Natural killer cell (primary cell): ENCODE measurements around the gene HS3ST4. TPM values are rescaled to one million over a fixed set of nuclear protein-coding genes. Genes with fewer than 3 reads are reported as not detected.

Experiments used
- ATAC-seq, 3 donors: fragments of 150-1000 bp in 2 of 3; fragments of 200-7000 bp in 1 of 3; cut with Tn5 transposase; 1 replicate in 1 of 3; 2 replicates in 2 of 3; pipeline ENCODE4 v1.10.0; 2021; ENCODE audit warnings: mild to moderate bottlenecking in 2 of 3, moderate library complexity in 2 of 3
- DNase-seq, 2 donors: peaks; one replicate each; pipeline versions ENCODE4 v3.0.0 to v3.0.0-alpha.2; 2013 to 2021; ENCODE audit warnings: mixed read lengths in 1 of 2
- H3K27ac ChIP-seq: one replicate; pipeline ENCODE4 v1.5.1; 2013; ENCODE audit warnings: mild to moderate bottlenecking, low read length
- H3K27me3 ChIP-seq: one replicate; pipeline ENCODE4 v1.6.1; 2013; ENCODE audit warnings: low read length; ENCODE audit not compliant: control insufficient read depth, insufficient read depth
- H3K36me3 ChIP-seq: one replicate; pipeline ENCODE4 v1.6.1; 2013; ENCODE audit warnings: low read length; ENCODE audit not compliant: control insufficient read depth, insufficient read depth
- H3K4me1 ChIP-seq: one replicate; pipeline ENCODE4 v1.6.1; 2013; ENCODE audit warnings: low read length; ENCODE audit not compliant: control insufficient read depth, insufficient read depth
- H3K4me3 ChIP-seq: one replicate; pipeline ENCODE4 v1.5.1; 2013; ENCODE audit warnings: low read length
- H3K9me3 ChIP-seq: one replicate; pipeline ENCODE4 v1.6.1; 2013; ENCODE audit warnings: low read length; ENCODE audit not compliant: control insufficient read depth, insufficient read depth
- H3K27ac Mint-ChIP-seq, 2 donors: one replicate each; pipeline ENCODE4 v1.8.0; 2022; ENCODE audit warnings: mild to moderate bottlenecking in 2 of 2, mixed read lengths in 2 of 2, moderate library complexity in 1 of 2
- H3K27me3 Mint-ChIP-seq, 2 donors: one replicate each; pipeline ENCODE4 v1.8.0; 2022; ENCODE audit warnings: low read depth in 2 of 2, mixed read lengths in 2 of 2
- H3K36me3 Mint-ChIP-seq: one replicate; pipeline ENCODE4 v1.8.0; 2022; ENCODE audit warnings: mixed read lengths
- H3K4me1 Mint-ChIP-seq, 2 donors: one replicate each; pipeline ENCODE4 v1.8.0; 2022; ENCODE audit warnings: mixed read lengths in 2 of 2
- H3K4me3 Mint-ChIP-seq: one replicate; pipeline ENCODE4 v1.8.0; 2022; ENCODE audit warnings: mild to moderate bottlenecking, moderate library complexity, mixed read lengths
- H3K9me3 Mint-ChIP-seq, 2 donors: one replicate each; pipeline ENCODE4 v1.8.0; 2022; ENCODE audit warnings: mixed read lengths in 2 of 2
- WGBS: methylation state at CpG from one replicate; pipeline ENCODE4 v1.1.7; 2013; ENCODE audit warnings: missing lambda C conversion rate; ENCODE audit not compliant: insufficient coverage; 5-methylcytosine and 5-hydroxymethylcytosine counted together
- intact Hi-C: fragments of 100-400 bp; cut with micrococcal nuclease; formaldehyde crosslinking; loops from one replicate; pipeline ENCODE4 v1.14.2; 2022
- total RNA-seq, 4 donors: library from RNA; stranded (reverse); fragments of 120-200 nt in 1 of 4; gene quantifications; one replicate each; pipeline versions ENCODE4 v1.2.3 to v1.2.4, GENCODE V29; 2013 to 2022
- TF ChIP-seq, protein P1 (sequence below): fragments of 200-600 bp; IDR thresholded peaks from one replicate; pipeline ENCODE4 v1.8.0; 2022; ENCODE audit warnings: antibody characterized with exemption

Gene HS3ST4
- total RNA-seq, 3 donors from 2014 or later (not counting 1 experiment from before 2014, with no cell fraction given) = not detected

DNA sequence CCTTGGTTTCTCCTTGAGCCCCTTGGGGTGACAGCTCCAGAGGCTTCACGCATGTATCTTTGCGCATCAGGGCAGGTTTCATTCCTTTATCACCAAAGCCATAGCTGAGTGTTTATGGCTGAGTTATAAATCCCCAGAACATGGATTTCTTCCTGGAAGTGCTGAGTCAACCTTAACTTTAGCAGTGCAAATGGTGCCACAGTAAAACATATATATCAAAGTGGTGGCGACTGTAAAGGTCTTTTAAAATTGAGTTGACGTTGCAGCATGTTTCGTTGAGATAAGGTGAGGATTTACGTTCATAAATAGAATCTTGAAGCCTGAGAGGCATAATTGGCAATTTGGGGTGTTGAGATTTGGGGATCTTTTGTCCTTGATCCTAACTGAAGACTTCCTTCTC lies 214.1 kb downstream of the HS3ST4 start:
- Mint-ChIP-seq H3K4me3 (no peak overlapping the region), H3K36me3 (no peaks in the 10 kb centered on the region), H3K27me3 (peaks cover 0 to 5% of the 10 kb centered on the region in 2 donors), H3K27ac (no peak overlapping the region), H3K4me1 (no peaks in the 10 kb centered on the region), H3K9me3 (peaks cover 0 to 5% of the 10 kb centered on the region in 2 donors)
- Histone ChIP-seq H3K36me3 (no peaks in the 10 kb centered on the region), H3K27ac (no peak overlapping the region), H3K27me3 (no peaks in the 10 kb centered on the region), H3K4me1 (no peaks in the 10 kb centered on the region), H3K9me3 (no peaks in the 10 kb centered on the region), H3K4me3 (no peak overlapping the region)
- TF ChIP-seq, protein P1, sequence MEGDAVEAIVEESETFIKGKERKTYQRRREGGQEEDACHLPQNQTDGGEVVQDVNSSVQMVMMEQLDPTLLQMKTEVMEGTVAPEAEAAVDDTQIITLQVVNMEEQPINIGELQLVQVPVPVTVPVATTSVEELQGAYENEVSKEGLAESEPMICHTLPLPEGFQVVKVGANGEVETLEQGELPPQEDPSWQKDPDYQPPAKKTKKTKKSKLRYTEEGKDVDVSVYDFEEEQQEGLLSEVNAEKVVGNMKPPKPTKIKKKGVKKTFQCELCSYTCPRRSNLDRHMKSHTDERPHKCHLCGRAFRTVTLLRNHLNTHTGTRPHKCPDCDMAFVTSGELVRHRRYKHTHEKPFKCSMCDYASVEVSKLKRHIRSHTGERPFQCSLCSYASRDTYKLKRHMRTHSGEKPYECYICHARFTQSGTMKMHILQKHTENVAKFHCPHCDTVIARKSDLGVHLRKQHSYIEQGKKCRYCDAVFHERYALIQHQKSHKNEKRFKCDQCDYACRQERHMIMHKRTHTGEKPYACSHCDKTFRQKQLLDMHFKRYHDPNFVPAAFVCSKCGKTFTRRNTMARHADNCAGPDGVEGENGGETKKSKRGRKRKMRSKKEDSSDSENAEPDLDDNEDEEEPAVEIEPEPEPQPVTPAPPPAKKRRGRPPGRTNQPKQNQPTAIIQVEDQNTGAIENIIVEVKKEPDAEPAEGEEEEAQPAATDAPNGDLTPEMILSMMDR = no peak
- ATAC-seq = no peak
- intact Hi-C loops = no loop called here
- no peak for DNase-seq
- 64% methylated on average over 6 of the region's 6 CpGs for WGBS

GRCh38 chr16:25910971-25911370 lies 219.2 kb downstream of the HS3ST4 start:
- intact Hi-C loops = no loop called here
- H3K4me3 Mint-ChIP-seq = no peak overlapping the region
- H3K9me3 Mint-ChIP-seq = no peaks in the 10 kb centered on the region
- no peaks in the 10 kb centered on the region for H3K36me3 Mint-ChIP-seq
- Histone ChIP-seq H3K27ac (no peak overlapping the region), H3K27me3 (no peaks in the 10 kb centered on the region), H3K4me1 (no peaks in the 10 kb centered on the region), H3K9me3 (no peaks in the 10 kb centered on the region), H3K36me3 (no peaks in the 10 kb centered on the region), H3K4me3 (no peak overlapping the region)
- H3K27ac Mint-ChIP-seq = no peak overlapping the region
- TF ChIP-seq, protein P1 = no peak
- H3K27me3 Mint-ChIP-seq = no peaks in the 10 kb centered on the region
- 71% methylated on average over 2 of the region's 2 CpGs for WGBS
- no peaks in the 10 kb centered on the region for H3K4me1 Mint-ChIP-seq
- DNase-seq = no peak
- no peak for ATAC-seq

- no peaks in the 10 kb centered on the region for H3K9me3 Mint-ChIP-seq
- TF ChIP-seq, protein P1 = no peak
- no peaks in the 10 kb centered on the region for H3K4me1 Mint-ChIP-seq
- H3K9me3 ChIP-seq = no peaks in the 10 kb centered on the region
- H3K4me3 Mint-ChIP-seq = no peak overlapping the region
- H3K36me3 ChIP-seq = no peaks in the 10 kb centered on the region
- H3K4me3 ChIP-seq = no peak overlapping the region
- no peak for DNase-seq
- WGBS = 63% methylated on average over 5 of the region's 5 CpGs
- no peaks in the 10 kb centered on the region for H3K36me3 Mint-ChIP-seq
- no peak overlapping the region for H3K27ac Mint-ChIP-seq
- H3K27me3 Mint-ChIP-seq = no peaks in the 10 kb centered on the region
- no peak for ATAC-seq
- intact Hi-C loops = no loop called here
- no peaks in the 10 kb centered on the region for H3K4me1 ChIP-seq
- no peak overlapping the region for H3K27ac ChIP-seq
- H3K27me3 ChIP-seq = no peaks in the 10 kb centered on the region
These were observed 220.6 kb downstream of the HS3ST4 start for GRCh38 chr16:25912321-25912720.

DNA sequence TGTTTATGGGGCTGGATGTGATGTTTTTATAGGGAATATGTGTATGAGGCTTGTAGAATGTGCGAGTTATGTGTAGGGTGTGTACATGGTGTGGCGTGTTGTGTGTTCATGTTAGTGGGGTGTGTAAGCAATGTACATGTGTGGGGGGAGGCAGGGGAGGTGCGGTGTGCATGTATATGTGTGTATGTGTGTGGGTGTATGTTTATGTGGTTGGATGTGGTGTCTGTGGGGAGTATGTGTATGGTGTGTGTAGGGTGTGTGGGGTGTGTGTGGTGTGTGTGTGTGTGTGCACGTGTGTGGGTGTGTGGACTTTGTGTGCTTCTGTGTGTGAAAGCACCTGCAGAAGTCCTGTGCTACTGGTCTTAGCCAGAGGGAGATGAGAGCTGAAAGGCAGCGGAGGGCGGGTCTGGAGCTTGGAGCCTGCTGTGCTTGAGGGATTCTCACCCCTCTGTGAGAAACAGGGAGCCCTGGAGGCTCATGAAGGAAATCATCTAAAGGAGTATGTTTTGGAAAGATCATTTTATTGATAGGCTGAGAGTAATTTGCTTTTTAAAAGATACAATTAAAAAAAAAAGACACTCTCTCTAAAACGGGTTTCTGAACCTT lies 222.7 kb downstream of the HS3ST4 start:
- Histone ChIP-seq H3K36me3 (no peaks in the 10 kb centered on the region), H3K9me3 (no peaks in the 10 kb centered on the region), H3K4me3 (no peak overlapping the region), H3K27ac (no peak overlapping the region), H3K27me3 (no peaks in the 10 kb centered on the region), H3K4me1 (no peaks in the 10 kb centered on the region)
- Mint-ChIP-seq H3K9me3 (no peaks in the 10 kb centered on the region), H3K36me3 (no peaks in the 10 kb centered on the region), H3K4me1 (no peaks in the 10 kb centered on the region), H3K27ac (no peak overlapping the region), H3K27me3 (no peaks in the 10 kb centered on the region), H3K4me3 (no peak overlapping the region)
- TF ChIP-seq, protein P1 = no peak
- WGBS = 88% methylated on average over 7 of the region's 7 CpGs
- intact Hi-C loops = no loop called here
- DNase-seq (no peak), ATAC-seq (peak in 1 of 3 donors; percentile 26)
